Stimulated activated CD4-positive, alpha-beta T cell treated with anti-CD3 and anti-CD28 coated beads, Interleukin-1b, Interleukin-23, amount 100 ng/mL, for 24 hours (primary cell): ENCODE data around the gene ALAS2.
"Not testable (repeated sequence)": the region's sequence is repeated elsewhere in the genome, so short reads cannot be mapped to it uniquely, and the experiment has no call there.

Source experiments
- DNase-seq, 4 experiments: peaks; one replicate each; pipeline ENCODE4 v3.0.0-alpha.2; 2020; ENCODE audit warnings: low read depth in 4 of 4, low spot score in 1 of 4

Gene ALAS2

GRCh38 chrX:55030271-55031205, at the start of gene ALAS2:
Gene ALAS2, minus strand, starts transcription at chrX:55030977. Its CDS starts 4,977 bp downstream, at chrX:55026000.
- no peak for DNase-seq

DNA sequence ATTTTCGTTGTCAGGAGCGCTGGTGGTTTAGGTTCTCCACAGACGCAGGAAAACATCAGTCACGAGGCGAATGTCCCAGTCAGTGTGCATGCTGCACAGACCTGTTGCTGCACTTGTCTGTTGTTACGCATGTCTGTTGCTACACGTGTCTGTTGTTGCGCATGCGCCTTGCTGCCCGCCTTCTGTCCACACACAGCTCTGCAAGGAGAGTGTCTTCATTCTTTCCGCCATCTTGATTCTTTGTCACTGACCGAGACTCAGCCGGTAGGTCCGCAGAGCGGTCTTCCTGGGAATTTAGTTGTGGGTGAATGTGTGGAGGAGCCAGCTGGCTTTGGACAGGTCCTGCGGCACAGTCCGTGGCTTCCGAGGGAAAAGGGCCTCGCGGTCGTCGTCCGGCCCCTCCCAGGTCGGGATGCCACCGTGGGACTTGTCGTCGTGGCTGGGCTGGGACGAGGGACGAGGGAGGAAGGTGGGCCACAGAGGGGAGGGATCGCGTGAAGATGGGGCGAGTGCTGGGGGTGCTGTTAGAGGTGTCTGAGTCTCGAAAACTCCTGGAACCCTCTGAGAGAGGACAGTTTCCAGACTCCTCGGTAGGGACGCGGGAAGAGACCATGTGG, 44.2 kb upstream of the ALAS2 start, which contains the start of gene PAGE2B:
Gene PAGE2B (plus strand): TSS at position 180 of the 617 bp plus-strand sequence. CDS start 1,012 bp downstream, outside the sequence.
- no peak for DNase-seq

DNA sequence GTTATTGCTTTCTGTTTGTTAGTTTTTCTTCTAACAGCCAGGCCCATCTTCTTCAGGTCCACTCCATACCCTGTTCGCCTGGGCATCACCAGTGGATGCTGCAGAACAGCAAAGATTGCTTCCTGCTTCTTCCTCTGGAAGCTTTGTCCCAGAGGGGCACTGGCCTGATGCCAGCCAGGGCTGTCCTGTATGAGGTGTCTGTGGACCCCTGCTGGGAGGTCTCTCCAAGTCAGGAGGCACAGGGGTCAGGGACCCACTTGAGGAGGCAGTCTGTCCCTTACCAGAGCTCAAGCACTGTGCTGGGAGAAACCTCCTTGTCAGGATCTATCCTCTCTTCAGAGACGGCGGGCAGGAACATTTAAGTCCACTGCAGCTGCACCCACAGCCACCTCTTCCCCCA, 41.5 kb upstream of the ALAS2 start:
- DNase-seq = no peak

DNA sequence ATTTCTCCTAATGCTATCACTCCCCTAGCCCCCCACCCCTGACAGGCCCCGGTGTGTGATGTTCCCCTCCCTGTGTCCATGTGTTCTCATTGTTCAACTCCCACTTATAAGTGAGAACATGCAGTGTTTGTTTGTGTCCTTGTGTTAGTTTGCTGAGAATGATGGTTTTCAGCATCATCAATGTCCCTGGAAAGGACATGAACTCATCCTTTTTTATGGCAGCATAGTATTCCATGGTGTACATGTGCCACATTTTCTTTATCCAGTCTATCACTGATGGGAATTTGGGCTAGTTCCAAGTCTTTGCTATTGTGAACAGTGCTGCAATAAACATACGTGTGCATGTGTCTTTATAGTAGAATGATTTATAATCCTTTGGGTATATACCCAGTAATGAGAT, 36.4 kb upstream of the ALAS2 start:
- DNase-seq = not testable (repeated sequence)

GRCh38 chrX:55057675-55058249, 27.0 kb upstream of the ALAS2 start:
- peak in 1 of 4 experiments; percentile 7 for DNase-seq

GRCh38 chrX:55056820-55057674, 26.3 kb upstream of the ALAS2 start:
- no peak for DNase-seq

GRCh38 chrX:55050599-55050998, 19.8 kb upstream of the ALAS2 start:
- DNase-seq = not testable (repeated sequence)

DNA sequence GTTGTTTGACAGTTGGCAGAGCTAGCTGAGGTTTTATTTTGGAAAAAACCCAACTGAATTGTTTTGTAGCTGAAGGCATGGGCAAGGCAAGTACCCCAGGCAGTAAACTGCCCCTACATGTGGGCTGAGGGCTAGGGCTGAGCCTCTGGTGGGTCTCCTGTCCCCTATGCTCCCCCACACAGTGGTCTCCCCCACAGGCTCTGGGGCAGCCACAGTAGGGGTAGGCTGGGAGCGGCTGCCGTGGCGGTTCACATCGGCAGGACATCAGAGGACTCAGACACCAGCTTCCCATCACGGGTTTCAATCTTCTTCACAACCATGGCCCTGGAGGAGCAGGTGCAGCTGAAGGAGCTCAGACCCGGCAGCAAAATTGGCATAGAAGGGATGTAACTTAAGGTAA, 10.7 kb upstream of the ALAS2 start:
- no peak for DNase-seq

DNA sequence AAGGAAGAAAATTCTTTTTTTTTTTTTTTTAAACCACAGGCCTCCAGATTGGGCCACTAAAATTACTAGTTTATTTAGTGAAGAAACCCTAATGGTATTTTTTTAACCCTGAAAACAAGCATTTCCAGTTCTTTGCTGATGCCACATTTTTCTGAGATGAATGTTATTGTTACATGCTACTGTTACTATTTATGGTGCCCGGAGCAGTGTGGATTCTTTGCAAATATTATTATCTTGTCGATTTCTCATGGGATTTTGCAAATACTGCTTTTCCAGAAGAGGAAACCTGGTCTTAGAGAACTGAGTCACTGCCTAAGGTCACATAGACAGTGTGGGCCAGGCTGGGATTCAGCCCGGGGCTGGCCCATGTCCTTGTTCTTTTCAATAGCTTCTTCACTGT, 8.7 kb upstream of the ALAS2 start:
- no peak for DNase-seq

DNA sequence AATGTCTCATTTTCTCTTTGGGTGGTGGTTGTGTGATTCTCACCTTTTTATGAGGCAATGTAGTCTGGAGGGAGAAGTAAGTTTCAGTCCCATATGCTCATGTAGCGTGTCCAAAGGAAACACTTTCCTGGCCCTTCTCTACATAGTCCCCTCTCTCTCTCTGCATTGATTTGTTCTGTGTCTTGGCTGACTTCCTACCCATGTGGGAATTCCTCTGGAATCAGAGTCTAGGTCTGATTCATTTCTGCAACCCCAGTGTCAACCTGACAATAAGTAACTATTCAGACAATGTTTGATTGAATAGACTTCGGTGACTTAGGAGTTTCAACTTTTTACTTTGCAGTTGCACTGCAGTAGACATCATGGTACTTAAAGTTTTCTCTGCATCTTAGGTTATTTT, 2.7 kb upstream of the ALAS2 start:
- no peak for DNase-seq

DNA sequence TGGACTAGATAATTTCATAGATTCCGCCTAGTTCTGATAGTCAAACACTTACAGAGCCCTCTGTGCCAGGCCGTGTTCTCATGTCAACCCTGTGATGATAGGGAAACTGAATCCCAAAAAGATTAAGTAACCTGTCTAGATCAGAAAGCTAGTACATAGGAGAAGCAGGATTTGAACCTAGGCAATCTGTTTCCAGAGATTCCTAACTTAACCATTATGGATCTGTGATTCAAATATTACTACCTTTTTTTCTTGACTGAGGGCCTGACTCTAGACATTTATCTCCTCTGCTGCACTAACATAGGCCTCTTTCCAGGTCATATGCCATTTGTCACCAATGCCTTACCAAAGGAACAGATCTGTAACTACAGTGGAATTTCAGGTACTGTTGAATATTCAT, 1.5 kb downstream of the ALAS2 start:
- no peak for DNase-seq

- no peak for DNase-seq
Observed at GRCh38 chrX:55028611-55029010, 2.2 kb downstream of the ALAS2 start.

DNA sequence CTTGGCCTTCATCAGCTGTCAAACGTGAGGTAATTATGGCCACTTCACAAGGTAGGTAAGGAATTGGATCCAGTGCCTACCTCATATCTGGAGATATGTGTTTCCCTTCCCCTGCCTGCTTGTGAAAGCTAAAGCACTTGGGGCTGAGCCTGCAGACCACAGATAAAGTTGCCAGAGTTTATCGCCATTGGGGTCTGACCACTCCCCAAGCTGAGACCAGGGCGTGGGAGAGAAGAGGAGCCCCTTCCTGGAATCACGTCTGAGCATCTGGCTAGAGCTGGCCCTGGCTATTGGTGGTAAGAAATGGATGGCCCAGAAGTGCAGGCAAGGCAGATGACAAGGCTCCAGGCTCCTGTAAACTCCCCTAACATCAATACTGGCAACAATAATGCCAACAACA, 2.7 kb downstream of the ALAS2 start:
- no peak for DNase-seq

GRCh38 chrX:55026840-55027239, 3.9 kb downstream of the ALAS2 start:
- DNase-seq = no peak

DNA sequence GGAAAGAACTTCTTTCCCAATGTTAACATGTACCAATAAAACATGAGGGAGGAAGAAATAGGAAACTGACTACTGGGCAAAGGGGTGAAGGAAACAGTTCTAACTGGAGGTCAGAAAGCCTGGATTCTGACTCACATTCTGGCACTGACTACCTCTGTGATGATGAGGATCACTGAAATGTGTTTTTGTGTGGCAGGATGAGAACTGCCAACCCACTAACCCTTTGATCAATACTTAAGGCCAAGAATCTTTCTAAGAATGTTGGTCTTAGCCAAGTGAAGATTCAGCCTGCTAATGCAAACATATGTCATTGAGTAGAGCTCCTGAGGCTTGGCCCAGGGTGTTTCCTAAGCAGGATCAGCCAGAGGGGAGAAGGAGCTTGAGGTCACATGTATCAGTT, 4.6 kb downstream of the ALAS2 start:
- DNase-seq = no peak

GRCh38 chrX:55014897-55015299, 15.9 kb downstream of the ALAS2 start:
- DNase-seq = no peak

- DNase-seq = no peak
Observed at GRCh38 chrX:55011294-55011693, 19.5 kb downstream of the ALAS2 start.

GRCh38 chrX:55008571-55009358, 22.0 kb downstream of the ALAS2 start:
- DNase-seq = peak in 1 of 4 experiments; percentile 4

- DNase-seq = no peak
Observed at GRCh38 chrX:55007656-55008055, 23.1 kb downstream of the ALAS2 start.
